ENCODE measurements around the gene S100A5.

Gene S100A5

DNA sequence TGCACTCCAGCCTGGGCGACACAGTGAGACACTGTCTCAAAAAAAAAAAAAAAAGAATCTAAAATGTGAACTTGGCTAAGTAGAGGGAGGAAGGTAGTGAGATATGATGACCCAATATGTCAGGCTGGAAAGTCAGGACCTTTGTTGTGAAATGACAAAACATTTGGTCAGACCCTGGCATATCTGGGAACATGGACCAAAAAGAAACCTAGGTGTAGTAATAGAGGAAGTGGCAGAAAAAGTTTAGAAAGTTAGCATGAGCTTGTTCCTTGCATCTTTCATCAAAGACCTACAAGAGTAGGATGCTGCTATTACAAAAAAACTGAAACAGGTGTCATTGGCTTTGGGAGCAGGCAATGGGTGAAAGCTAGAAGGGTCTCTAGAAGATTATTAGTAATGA lies 15.6 kb upstream of the S100A5 start:
- DNase-seq (ENCODE audit: low read depth) = no peak
- no peak overlapping the region for H3K4me3 ChIP-seq (ENCODE audit: low read depth, low read length)
- TF ChIP-seq, protein P1, sequence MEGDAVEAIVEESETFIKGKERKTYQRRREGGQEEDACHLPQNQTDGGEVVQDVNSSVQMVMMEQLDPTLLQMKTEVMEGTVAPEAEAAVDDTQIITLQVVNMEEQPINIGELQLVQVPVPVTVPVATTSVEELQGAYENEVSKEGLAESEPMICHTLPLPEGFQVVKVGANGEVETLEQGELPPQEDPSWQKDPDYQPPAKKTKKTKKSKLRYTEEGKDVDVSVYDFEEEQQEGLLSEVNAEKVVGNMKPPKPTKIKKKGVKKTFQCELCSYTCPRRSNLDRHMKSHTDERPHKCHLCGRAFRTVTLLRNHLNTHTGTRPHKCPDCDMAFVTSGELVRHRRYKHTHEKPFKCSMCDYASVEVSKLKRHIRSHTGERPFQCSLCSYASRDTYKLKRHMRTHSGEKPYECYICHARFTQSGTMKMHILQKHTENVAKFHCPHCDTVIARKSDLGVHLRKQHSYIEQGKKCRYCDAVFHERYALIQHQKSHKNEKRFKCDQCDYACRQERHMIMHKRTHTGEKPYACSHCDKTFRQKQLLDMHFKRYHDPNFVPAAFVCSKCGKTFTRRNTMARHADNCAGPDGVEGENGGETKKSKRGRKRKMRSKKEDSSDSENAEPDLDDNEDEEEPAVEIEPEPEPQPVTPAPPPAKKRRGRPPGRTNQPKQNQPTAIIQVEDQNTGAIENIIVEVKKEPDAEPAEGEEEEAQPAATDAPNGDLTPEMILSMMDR (IDR thresholded peaks at IDR 0.05; ENCODE audit: low read depth, low read length) = no peak
- TF ChIP-seq, protein P2, sequence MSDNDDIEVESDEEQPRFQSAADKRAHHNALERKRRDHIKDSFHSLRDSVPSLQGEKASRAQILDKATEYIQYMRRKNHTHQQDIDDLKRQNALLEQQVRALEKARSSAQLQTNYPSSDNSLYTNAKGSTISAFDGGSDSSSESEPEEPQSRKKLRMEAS (IDR thresholded peaks at IDR 0.05; ENCODE audit: low read depth, low read length) = no peak
- no peak for TF ChIP-seq POLR2A (IDR thresholded peaks at IDR 0.05; ENCODE audit: extremely low read depth, insufficient read length)
- TF ChIP-seq MYC (IDR thresholded peaks at IDR 0.05; ENCODE audit: low read depth, low read length) = no peak

DNA sequence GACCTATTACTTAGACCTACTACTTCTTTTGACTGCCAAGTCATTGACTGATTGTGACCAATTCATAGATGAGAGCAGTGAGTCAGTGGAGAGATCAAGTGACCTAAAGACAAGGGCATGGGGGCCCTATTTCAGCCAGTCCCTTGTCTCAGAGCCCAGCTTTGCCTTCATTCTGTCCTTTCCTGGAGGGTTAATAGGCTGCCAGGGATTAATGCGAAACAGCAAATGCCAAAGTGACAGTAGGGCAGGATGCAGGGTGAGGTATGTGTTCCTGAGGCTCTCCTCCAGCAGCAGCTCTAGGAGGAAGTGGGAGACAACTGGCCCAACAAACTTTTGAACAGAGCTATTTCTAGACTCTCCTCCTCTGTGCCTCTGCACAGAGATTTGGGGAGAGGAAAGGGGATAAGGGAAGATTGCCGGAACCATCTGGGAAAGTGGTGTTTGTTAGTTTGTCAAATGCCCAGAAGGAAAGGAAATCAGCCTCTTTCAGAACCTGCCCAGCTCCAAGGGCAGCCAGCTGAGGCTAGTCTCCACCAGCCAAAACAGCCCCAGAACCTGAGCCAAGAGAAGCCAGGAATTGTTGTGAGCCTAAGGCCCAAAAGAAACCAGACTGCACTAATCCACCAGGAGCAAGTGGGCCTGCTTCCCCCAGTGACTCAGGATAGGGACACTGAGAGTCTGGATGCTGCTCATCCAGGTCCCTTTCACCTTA lies 13.3 kb upstream of the S100A5 start:
- no peak overlapping the region for H3K4me3 ChIP-seq (ENCODE audit: low read depth, low read length)
- TF ChIP-seq POLR2A (IDR thresholded peaks at IDR 0.05; ENCODE audit: extremely low read depth, insufficient read length) (no peak), MYC (IDR thresholded peaks at IDR 0.05; ENCODE audit: low read depth, low read length) (no peak)
- TF ChIP-seq, protein P1 (IDR thresholded peaks at IDR 0.05; ENCODE audit: low read depth, low read length) = no peak
- TF ChIP-seq, protein P2 (IDR thresholded peaks at IDR 0.05; ENCODE audit: low read depth, low read length) = no peak
- no peak for DNase-seq (ENCODE audit: low read depth)

DNA sequence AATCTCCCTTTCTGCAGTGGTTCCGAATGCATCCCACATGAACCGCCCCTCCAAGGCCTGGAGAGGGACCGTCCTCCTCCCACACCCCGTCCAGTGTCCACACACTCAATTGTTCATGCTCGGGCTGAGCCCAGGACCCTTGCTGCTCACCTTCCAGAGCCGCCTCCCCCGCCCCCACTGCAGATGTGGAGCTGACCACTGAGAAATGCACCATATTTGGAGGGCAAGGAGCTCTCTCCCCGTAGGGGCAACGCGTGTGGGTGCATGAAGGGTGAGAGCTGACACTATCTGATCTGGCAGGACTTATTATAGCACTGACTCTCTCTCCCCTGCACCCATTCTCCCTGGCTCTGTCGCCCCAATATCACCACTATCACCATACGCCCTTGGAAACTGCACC lies 12.4 kb upstream of the S100A5 start:
- no peak overlapping the region for H3K4me3 ChIP-seq (ENCODE audit: low read depth, low read length)
- TF ChIP-seq, protein P1 (IDR thresholded peaks at IDR 0.05; ENCODE audit: low read depth, low read length) = no peak
- no peak for TF ChIP-seq MYC (IDR thresholded peaks at IDR 0.05; ENCODE audit: low read depth, low read length)
- TF ChIP-seq, protein P2 (IDR thresholded peaks at IDR 0.05; ENCODE audit: low read depth, low read length) = no peak
- TF ChIP-seq POLR2A (IDR thresholded peaks at IDR 0.05; ENCODE audit: extremely low read depth, insufficient read length) = no peak
- no peak for DNase-seq (ENCODE audit: low read depth)

DNA sequence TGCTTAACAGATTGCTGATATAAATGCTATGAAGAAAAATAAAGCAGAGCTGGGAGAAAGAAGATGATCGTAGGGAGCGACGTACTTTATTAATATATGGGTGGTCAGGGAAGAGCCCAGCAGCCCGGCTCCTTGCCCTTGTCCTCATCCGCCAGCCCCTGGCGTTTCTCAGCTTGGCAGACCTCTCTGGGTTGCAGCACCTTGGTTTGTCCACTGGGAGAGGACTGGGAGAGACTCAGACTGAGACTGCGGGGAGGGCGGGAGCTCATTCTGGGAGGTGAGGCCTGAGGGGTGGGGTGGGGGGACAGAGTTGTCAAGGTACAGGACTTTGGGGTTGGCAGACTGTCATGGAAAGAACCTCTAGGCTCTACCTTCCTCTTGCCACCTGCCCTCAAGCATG lies 11.6 kb upstream of the S100A5 start:
- TF ChIP-seq MYC (IDR thresholded peaks at IDR 0.05; ENCODE audit: low read depth, low read length) (no peak), POLR2A (IDR thresholded peaks at IDR 0.05; ENCODE audit: extremely low read depth, insufficient read length) (no peak)
- TF ChIP-seq, protein P1 (IDR thresholded peaks at IDR 0.05; ENCODE audit: low read depth, low read length) = no peak
- TF ChIP-seq, protein P2 (IDR thresholded peaks at IDR 0.05; ENCODE audit: low read depth, low read length) = no peak

DNA sequence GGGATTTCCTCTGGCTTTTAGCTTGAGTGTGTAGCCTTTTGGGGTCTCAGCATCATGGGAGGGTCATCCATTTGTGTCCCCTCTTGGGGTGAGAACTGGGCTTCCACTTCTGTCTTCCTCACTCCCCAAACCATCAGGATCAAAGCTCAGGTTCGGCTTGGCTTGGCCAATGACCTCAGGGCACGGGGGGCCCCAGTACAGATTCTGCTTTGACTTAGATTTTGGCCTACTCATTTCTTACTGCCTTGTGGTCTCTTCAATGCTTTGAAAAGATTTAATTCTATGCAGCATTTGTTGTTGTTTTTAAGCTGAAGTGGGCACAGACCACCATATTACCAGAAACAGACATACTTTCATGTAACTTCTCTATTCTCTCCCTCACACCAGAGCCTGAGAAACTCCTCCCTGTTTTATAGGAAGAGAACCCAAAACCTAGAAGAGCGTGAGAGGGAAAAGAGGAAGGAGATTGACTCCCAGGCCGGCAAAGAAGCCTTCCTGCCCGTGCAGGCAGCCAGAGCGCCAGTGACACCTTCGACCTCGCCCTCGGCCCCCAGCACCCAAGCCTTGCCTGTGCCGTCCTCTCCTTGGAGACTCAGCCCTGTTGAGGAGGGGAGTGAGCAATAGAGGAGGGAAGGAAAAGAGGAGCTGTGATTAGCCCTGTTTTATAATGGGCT lies 10.2 kb upstream of the S100A5 start:
- peak; percentile 82 for DNase-seq (ENCODE audit: low read depth)
- H3K4me3 ChIP-seq (ENCODE audit: low read depth, low read length) = no peak overlapping the region
- TF ChIP-seq POLR2A (IDR thresholded peaks at IDR 0.05; ENCODE audit: extremely low read depth, insufficient read length) (no peak), MYC (IDR thresholded peaks at IDR 0.05; ENCODE audit: low read depth, low read length) (no peak)
- TF ChIP-seq, protein P1 (IDR thresholded peaks at IDR 0.05; ENCODE audit: low read depth, low read length) = no peak
- TF ChIP-seq, protein P2 (IDR thresholded peaks at IDR 0.05; ENCODE audit: low read depth, low read length) = no peak

More for the DNA sequence above, 11.6 kb upstream of the S100A5 start:
- H3K4me3 ChIP-seq (ENCODE audit: low read depth, low read length) = no peak overlapping the region
- no peak for DNase-seq (ENCODE audit: low read depth)

All from NB4 (cell line).